H1 (cell line): Measurements from ENCODE around the gene DPT. TPM values are rescaled to one million over a fixed set of nuclear protein-coding genes. Genes with fewer than 3 reads are reported as not detected.

Source experiments
- CTCF ChIA-PET: fragments of 300-600 bp; sonication (Branson Sonifier 250); formaldehyde crosslinking; loops from one replicate; lab custom pipeline; 2021; ENCODE audit not compliant: partially characterized antibody; lab: Charles Lee
- POLR2A ChIA-PET: fragments of 300-600 bp; sonication (Branson Sonifier 250); formaldehyde crosslinking; loops from one replicate; lab custom pipeline; 2021; ENCODE audit warnings: inconsistent platforms; ENCODE audit not compliant: partially characterized antibody; lab: Charles Lee
- DNase-seq, 2 experiments: peaks; one replicate each; pipeline versions ENCODE4 v3.0.0 to v3.0.0-alpha.2; 2010 to 2022; ENCODE audit warnings: low spot score in 2 of 2, low read depth in 1 of 2, mixed read lengths in 1 of 2
- FAIRE-seq: peaks from 2 replicates; lab custom pipeline; 2011; peaks lifted over from hg19 to GRCh38; lab: Jason Lieb, UNC
- H2AFZ ChIP-seq: 2 replicates; pipeline ENCODE4 v1.8.1; 2012; ENCODE audit warnings: low read length, inconsistent platforms
- H2AK5ac ChIP-seq: 2 replicates; pipeline ENCODE4 v1.6.1; 2013; ENCODE audit warnings: low read depth, low read length
- H2BK120ac ChIP-seq: replicated peaks from 2 replicates; pipeline ENCODE3; 2013; ENCODE audit warnings: low read depth, low read length, inconsistent platforms
- H2BK12ac ChIP-seq: 2 replicates; pipeline ENCODE4 v1.6.1; 2013; ENCODE audit warnings: low read depth, low read length
- H2BK15ac ChIP-seq: 2 replicates; pipeline ENCODE4 v1.6.1; 2013; ENCODE audit warnings: low read length
- H2BK20ac ChIP-seq: 2 replicates; pipeline ENCODE4 v1.6.1; 2013; ENCODE audit warnings: low read length
- H2BK5ac ChIP-seq: 2 replicates; pipeline ENCODE4 v1.6.1; 2013; ENCODE audit warnings: low read depth, low read length
- H3K14ac ChIP-seq: 2 replicates; pipeline ENCODE4 v1.6.1; 2013; ENCODE audit warnings: inconsistent platforms; ENCODE audit not compliant: insufficient read length
- H3K18ac ChIP-seq: 2 replicates; pipeline ENCODE4 v1.6.1; 2013; ENCODE audit warnings: low read length; ENCODE audit errors: extremely low read depth
- H3K23ac ChIP-seq: 2 replicates; pipeline ENCODE4 v1.6.1; 2013; ENCODE audit warnings: inconsistent platforms; ENCODE audit not compliant: insufficient read length
- H3K23me2 ChIP-seq: 2 replicates; pipeline ENCODE4 v1.6.1; 2013; ENCODE audit warnings: low read depth, low read length
- H3K27ac ChIP-seq: 2 replicates; pipeline ENCODE4 v1.6.1; 2011; ENCODE audit warnings: low read depth, low read length, inconsistent platforms
- H3K27me3 ChIP-seq, 4 experiments: replicated peaks in 1 of 4; 1 replicate in 1 of 4; 2 replicates in 3 of 4; pipeline versions ENCODE4 v1.6.1 to v1.8.1; 2011 to 2013; ENCODE audit warnings: low read length in 3 of 4, mild to moderate bottlenecking in 3 of 4, inconsistent platforms in 2 of 4, mixed read lengths in 2 of 4, moderate library complexity in 1 of 4; ENCODE audit not compliant: control insufficient read depth in 3 of 4, insufficient read depth in 3 of 4; ENCODE audit errors: extremely low read depth in 1 of 4
- H3K36me3 ChIP-seq, 4 experiments: 2 replicates each; pipeline versions ENCODE4 v1.6.1 to v1.8.1; 2011 to 2013; ENCODE audit warnings: mild to moderate bottlenecking in 4 of 4, low read length in 3 of 4, moderate library complexity in 2 of 4, control low read depth in 1 of 4, inconsistent platforms in 1 of 4; ENCODE audit not compliant: insufficient read depth in 4 of 4, control insufficient read depth in 2 of 4
- H3K4ac ChIP-seq: replicated peaks from 2 replicates; pipeline ENCODE3; 2013; ENCODE audit warnings: low read length, low read depth, mixed read lengths, inconsistent platforms; ENCODE audit not compliant: insufficient read length
- H3K4me1 ChIP-seq, 4 experiments: replicated peaks in 1 of 4; 1 replicate in 1 of 4; 2 replicates in 3 of 4; pipeline versions ENCODE4 v1.6.1 to v1.8.1; 2011 to 2013; ENCODE audit warnings: low read length in 3 of 4, inconsistent platforms in 2 of 4, mixed read lengths in 1 of 4; ENCODE audit not compliant: insufficient read depth in 4 of 4, control insufficient read depth in 3 of 4
- H3K4me2 ChIP-seq, 2 experiments: 2 replicates each; pipeline versions ENCODE4 v1.6.1 to v1.8.1; 2011 to 2013; ENCODE audit warnings: low read depth in 2 of 2, low read length in 2 of 2, control low read depth in 1 of 2, inconsistent platforms in 1 of 2, mild to moderate bottlenecking in 1 of 2; ENCODE audit not compliant: insufficient read depth in 1 of 2
- H3K4me3 ChIP-seq, 4 experiments: fragments of 200-600, 300-600 bp in 1 of 4; sonication (generic), shearing (Covaris generic), sonication (Bioruptor Twin) in 1 of 4; 2 replicates each; pipeline versions ENCODE4 v1.5.1 to v1.8.1; 2011 to 2016; ENCODE audit warnings: low read length in 4 of 4, low read depth in 3 of 4, control low read depth in 2 of 4, inconsistent platforms in 2 of 4, mild to moderate bottlenecking in 2 of 4, mixed read lengths in 1 of 4, moderate library complexity in 1 of 4; ENCODE audit not compliant: insufficient read depth in 2 of 4; ENCODE audit errors: extremely low read depth in 1 of 4
- H3K56ac ChIP-seq: replicated peaks from 2 replicates; pipeline ENCODE3; 2013; ENCODE audit warnings: low read depth, mild to moderate bottlenecking, mixed read lengths, low read length, inconsistent platforms; ENCODE audit not compliant: insufficient read length
- H3K79me1 ChIP-seq: 2 replicates; pipeline ENCODE4 v1.6.1; 2013; ENCODE audit warnings: low read depth, low read length, control low read depth
- H3K79me2 ChIP-seq, 2 experiments: 2 replicates each; pipeline versions ENCODE4 v1.6.1 to v1.8.1; 2012 to 2013; ENCODE audit warnings: low read length in 2 of 2, mild to moderate bottlenecking in 2 of 2, inconsistent platforms in 1 of 2; ENCODE audit not compliant: insufficient read depth in 2 of 2, control insufficient read depth in 1 of 2
- H3K9ac ChIP-seq, 4 experiments: replicated peaks in 1 of 4; 1 replicate in 1 of 4; 2 replicates in 3 of 4; pipeline versions ENCODE4 v1.6.1 to v1.8.1; 2011 to 2013; ENCODE audit warnings: low read depth in 3 of 4, low read length in 3 of 4, control low read depth in 2 of 4, mild to moderate bottlenecking in 2 of 4, moderate library complexity in 2 of 4, inconsistent platforms in 1 of 4; ENCODE audit errors: extremely low read depth in 1 of 4
- H3K9me3 ChIP-seq, 2 experiments: 2 replicates each; pipeline versions ENCODE4 v1.6.1 to v1.8.1; 2012 to 2013; ENCODE audit warnings: mild to moderate bottlenecking in 2 of 2, moderate library complexity in 2 of 2, control low read depth in 1 of 2, inconsistent platforms in 1 of 2, low read depth in 1 of 2, low read length in 1 of 2, mixed read lengths in 1 of 2; ENCODE audit not compliant: insufficient read depth in 2 of 2
- H4K20me1 ChIP-seq, 2 experiments: replicated peaks in 1 of 2; 2 replicates each; pipeline versions ENCODE3 to v1.8.1; 2011 to 2013; ENCODE audit warnings: inconsistent platforms in 2 of 2, low read length in 2 of 2, mild to moderate bottlenecking in 1 of 2; ENCODE audit not compliant: insufficient read depth in 2 of 2, control insufficient read depth in 1 of 2
- H4K5ac ChIP-seq: 2 replicates; pipeline ENCODE4 v1.6.1; 2013; ENCODE audit warnings: low read length, low read depth, mixed read lengths, inconsistent platforms; ENCODE audit not compliant: insufficient read length
- H4K8ac ChIP-seq: 2 replicates; pipeline ENCODE4 v1.8.0; 2013; ENCODE audit warnings: mild to moderate bottlenecking, moderate library complexity, low read length, inconsistent platforms; ENCODE audit not compliant: insufficient read depth; ENCODE audit errors: extremely low read depth
- H4K91ac ChIP-seq: replicated peaks from 2 replicates; pipeline ENCODE3; 2013; ENCODE audit warnings: low read length, mixed read lengths, inconsistent platforms; ENCODE audit not compliant: insufficient read length
- FOSL1 ChIP-seq: IDR thresholded peaks from 2 replicates; pipeline ENCODE4 v1.6.1; 2011; ENCODE audit warnings: mild to moderate bottlenecking, low read depth, low read length, moderate library complexity; ENCODE audit not compliant: insufficient read depth
- HDAC2 ChIP-seq, 2 experiments: fragments of 300-600 bp in 1 of 2; sonication (generic) in 1 of 2; IDR thresholded peaks; 2 replicates each; pipeline ENCODE4 v1.6.1; 2011 to 2012; ENCODE audit warnings: low read depth in 2 of 2, low read length in 2 of 2, mild to moderate bottlenecking in 2 of 2, moderate library complexity in 2 of 2, borderline replicate concordance in 1 of 2, inconsistent platforms in 1 of 2
- KDM4A ChIP-seq: IDR thresholded peaks from one replicate; pipeline ENCODE4 v1.7.1; 2012; ENCODE audit warnings: low read depth, mild to moderate bottlenecking, moderate library complexity, low read length, inconsistent platforms; ENCODE audit not compliant: severe bottlenecking
- KDM5A ChIP-seq: fragments of 200-600 bp; IDR thresholded peaks from 2 replicates; pipeline ENCODE4 v1.7.1; 2012; ENCODE audit warnings: mild to moderate bottlenecking, low read length, inconsistent platforms, mixed read lengths
- PHF8 ChIP-seq: fragments of 200-600 bp; sonication (generic); conservative IDR thresholded peaks from 2 replicates; pipeline ENCODE4 v1.7.1; 2012; ENCODE audit warnings: low read depth, mild to moderate bottlenecking, inconsistent platforms, low read length, moderate library complexity
- RXRA ChIP-seq: IDR thresholded peaks from 2 replicates; pipeline ENCODE4 v1.6.1; 2011; ENCODE audit warnings: low read depth, mild to moderate bottlenecking, low read length, moderate library complexity; ENCODE audit not compliant: insufficient read depth
- SP1 ChIP-seq: IDR thresholded peaks from 2 replicates; pipeline ENCODE4 v1.6.1; 2011; ENCODE audit warnings: low read depth, low read length
- SP4 ChIP-seq: IDR thresholded peaks from 2 replicates; pipeline ENCODE4 v1.6.1; 2012; ENCODE audit warnings: low read length, inconsistent platforms
- TAF1 ChIP-seq: IDR thresholded peaks from 2 replicates; pipeline ENCODE4 v1.6.1; 2011; ENCODE audit warnings: mild to moderate bottlenecking, low read depth, low read length
- TBP ChIP-seq: IDR thresholded peaks from 2 replicates; pipeline ENCODE4 v1.6.1; 2011; ENCODE audit warnings: low read depth, low read length, improper control_type of control experiment
- TCF12 ChIP-seq: IDR thresholded peaks from 2 replicates; pipeline ENCODE4 v1.6.1; 2011; ENCODE audit warnings: low read depth, mild to moderate bottlenecking, low read length
- TEAD4 ChIP-seq: IDR thresholded peaks from 2 replicates; pipeline ENCODE4 v1.6.1; 2012; ENCODE audit warnings: low read depth, low read length, inconsistent platforms, mixed read lengths
- WGBS, 2 experiments: shearing (Covaris generic) in 1 of 2; methylation state at CpG; one replicate each; pipeline versions ENCODE4 v1.1.6 to v1.1.7; 2013 to 2015; ENCODE audit warnings: low lambda C conversion rate in 2 of 2, mixed read lengths in 2 of 2, inconsistent platforms in 1 of 2, low coverage in 1 of 2, missing lambda C conversion rate in 1 of 2; ENCODE audit not compliant: insufficient replicate concordance in 2 of 2, insufficient coverage in 1 of 2, insufficient read length in 1 of 2; ENCODE audit errors: extremely low coverage in 1 of 2, missing lambda C conversion rate in 1 of 2; 5-methylcytosine and 5-hydroxymethylcytosine counted together
- polyA plus RNA-seq, 7 experiments: library from polyadenylated mRNA; depleted of rRNA in 3 of 7; stranded (reverse) in 5 of 7; unstranded in 2 of 7; fragments of >200 nt in 5 of 7; fragments of 200-250 nt in 2 of 7; gene quantifications; 1 replicate in 5 of 7; 2 replicates in 1 of 7; 4 replicates in 1 of 7; pipeline versions ENCODE4 v1.2.1 to v1.2.3, GENCODE V29; 2011 to 2013; ENCODE audit warnings: missing spikeins in 2 of 7, mixed read lengths in 2 of 7
- total RNA-seq: library from RNA; stranded (reverse); fragmentation: NEBNext Ultra II Directional; extraction: Animal tissue kit (Norgen Biotek cat#: 25700); gene quantifications from 2 replicates; pipeline ENCODE4 v1.2.1, GENCODE V29; 2021
- TF ChIP-seq, protein P1 (sequence below), 3 experiments: IDR thresholded peaks; 1 replicate in 2 of 3; 2 replicates in 1 of 3; pipeline versions ENCODE4 v1.5.1 to v1.6.1; 2011; ENCODE audit warnings: low read length in 3 of 3, mild to moderate bottlenecking in 3 of 3, inconsistent platforms in 2 of 3, low read depth in 1 of 3, moderate library complexity in 1 of 3; ENCODE audit not compliant: insufficient read depth in 1 of 3; ENCODE audit errors: control extremely low read depth in 1 of 3

DPT gene
- total and polyA plus RNA-seq, 2 of the 8 experiments (the other 6 are each of a cell fraction or from before 2014, with no cell fraction given), result not detected

DNA sequence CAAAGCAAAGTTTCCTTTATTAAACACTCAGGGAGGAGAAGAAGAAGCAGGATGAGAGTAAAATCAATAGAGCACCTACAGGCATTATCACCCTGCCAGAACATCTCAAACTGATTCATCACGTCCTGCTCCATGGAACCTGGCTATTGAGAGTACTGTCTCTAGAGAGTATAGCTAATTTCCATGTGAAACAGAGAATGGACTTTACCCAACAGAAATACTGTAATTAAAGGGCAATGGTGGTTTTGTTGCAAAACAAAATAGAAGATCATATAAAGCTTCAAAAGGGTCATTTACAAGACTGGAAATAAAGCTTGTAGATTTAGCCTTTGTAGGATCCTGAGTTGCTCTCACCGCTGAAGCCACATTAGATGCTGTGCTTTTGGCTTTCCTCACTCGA lies 83.3 kb downstream of the DPT start:
- Histone ChIP-seq H4K8ac (no peak overlapping the region), H3K9ac (no peak overlapping the region), H4K5ac (no peak overlapping the region), H3K56ac (no peak overlapping the region), H3K79me1 (no peaks in the 10 kb centered on the region), H2BK20ac (no peak overlapping the region), H3K4ac (no peak overlapping the region), H3K36me3 (no peaks in the 10 kb centered on the region), H3K23ac (no peak overlapping the region), H3K14ac (no peak overlapping the region), H2BK5ac (no peak overlapping the region), H3K79me2 (no peaks in the 10 kb centered on the region), H4K91ac (no peak overlapping the region), H3K23me2 (no peaks in the 10 kb centered on the region; the same call in 1 of the 2 replicates), H3K27me3 (peaks cover 0 to 1% (median 0%) of the 10 kb centered on the region in 4 experiments; a peak in 1 of 7 replicates), H3K18ac (no peak overlapping the region), H3K4me1 (no peaks in the 10 kb centered on the region), H2AFZ (no peak overlapping the region), H3K27ac (no peak overlapping the region), H2AK5ac (no peak overlapping the region), H2BK15ac (no peak overlapping the region), H3K4me3 (no peak overlapping the region), H4K20me1 (no peaks in the 10 kb centered on the region), H2BK12ac (no peak overlapping the region), H3K9me3 (no peaks in the 10 kb centered on the region), H3K4me2 (no peak overlapping the region), H2BK120ac (no peak overlapping the region)
- ChIA-PET POLR2A (no interaction called here), CTCF (no interaction called here)
- no peak for DNase-seq
- WGBS, 2 experiments, result 91% methylated on average over 3 of the region's 3 CpGs; no CpG with 5 or more reads in 1 of the 2 experiments
- no peak for FAIRE-seq
- TF ChIP-seq RXRA (no peak), FOSL1 (no peak), TAF1 (no peak), PHF8 (no peak), KDM4A (no peak), KDM5A (no peak), TCF12 (no peak), TEAD4 (no peak), SP1 (no peak), TBP (no peak), SP4 (no peak), HDAC2 (IDR thresholded peaks at IDR 0.05; ENCODE audit: borderline replicate concordance in 1 of 2, low read depth in 2 of 2, low read length in 2 of 2) (no peak)
- TF ChIP-seq, protein P1, sequence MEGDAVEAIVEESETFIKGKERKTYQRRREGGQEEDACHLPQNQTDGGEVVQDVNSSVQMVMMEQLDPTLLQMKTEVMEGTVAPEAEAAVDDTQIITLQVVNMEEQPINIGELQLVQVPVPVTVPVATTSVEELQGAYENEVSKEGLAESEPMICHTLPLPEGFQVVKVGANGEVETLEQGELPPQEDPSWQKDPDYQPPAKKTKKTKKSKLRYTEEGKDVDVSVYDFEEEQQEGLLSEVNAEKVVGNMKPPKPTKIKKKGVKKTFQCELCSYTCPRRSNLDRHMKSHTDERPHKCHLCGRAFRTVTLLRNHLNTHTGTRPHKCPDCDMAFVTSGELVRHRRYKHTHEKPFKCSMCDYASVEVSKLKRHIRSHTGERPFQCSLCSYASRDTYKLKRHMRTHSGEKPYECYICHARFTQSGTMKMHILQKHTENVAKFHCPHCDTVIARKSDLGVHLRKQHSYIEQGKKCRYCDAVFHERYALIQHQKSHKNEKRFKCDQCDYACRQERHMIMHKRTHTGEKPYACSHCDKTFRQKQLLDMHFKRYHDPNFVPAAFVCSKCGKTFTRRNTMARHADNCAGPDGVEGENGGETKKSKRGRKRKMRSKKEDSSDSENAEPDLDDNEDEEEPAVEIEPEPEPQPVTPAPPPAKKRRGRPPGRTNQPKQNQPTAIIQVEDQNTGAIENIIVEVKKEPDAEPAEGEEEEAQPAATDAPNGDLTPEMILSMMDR (IDR thresholded peaks at IDR 0.05; ENCODE audit: control extremely low read depth in 1 of 3, insufficient read depth in 1 of 3, low read depth in 1 of 3, low read length in 3 of 3), result no peak
